ENCODE measurements around the gene PTPRG.
"Not testable (repeated sequence)": the region's sequence is repeated elsewhere in the genome, so short reads cannot be mapped to it uniquely, and the experiment has no call there.

The PTPRG gene

DNA sequence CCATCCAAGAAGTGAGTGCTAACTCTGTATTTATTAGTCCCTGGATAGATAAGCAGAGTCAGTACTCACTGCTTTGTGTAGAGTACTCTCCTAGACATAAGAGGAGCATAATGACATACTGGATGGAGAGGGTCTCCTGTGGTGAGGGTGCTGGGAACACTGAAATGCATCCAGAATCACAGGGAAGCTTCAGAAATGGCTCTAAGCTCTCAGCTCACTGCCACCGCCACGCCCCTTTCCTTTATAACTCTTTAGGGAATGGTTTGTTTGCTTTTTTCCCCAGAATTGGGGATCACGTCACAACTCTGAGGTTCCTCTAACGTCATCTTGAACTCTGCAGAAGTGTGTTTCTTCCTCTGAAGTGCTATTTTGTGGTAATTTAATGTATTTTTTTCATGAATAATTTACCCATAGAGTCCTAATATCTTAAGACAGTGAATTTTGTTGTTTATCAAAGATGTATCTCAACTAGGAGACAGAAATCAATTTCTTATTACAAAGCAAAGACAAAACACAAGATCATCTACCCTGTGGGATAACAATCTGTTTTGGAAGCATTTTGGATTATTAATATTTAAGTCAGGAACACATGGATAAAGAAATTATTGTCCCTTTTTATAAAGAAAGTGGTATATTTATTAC, 154.6 kb downstream of the PTPRG start:
- DNase-seq (ENCODE audit: low spot score), result no peak
- Histone ChIP-seq H3K4me3 (no peak overlapping the region), H3K27ac (no peak overlapping the region)
- TF ChIP-seq, protein P1, sequence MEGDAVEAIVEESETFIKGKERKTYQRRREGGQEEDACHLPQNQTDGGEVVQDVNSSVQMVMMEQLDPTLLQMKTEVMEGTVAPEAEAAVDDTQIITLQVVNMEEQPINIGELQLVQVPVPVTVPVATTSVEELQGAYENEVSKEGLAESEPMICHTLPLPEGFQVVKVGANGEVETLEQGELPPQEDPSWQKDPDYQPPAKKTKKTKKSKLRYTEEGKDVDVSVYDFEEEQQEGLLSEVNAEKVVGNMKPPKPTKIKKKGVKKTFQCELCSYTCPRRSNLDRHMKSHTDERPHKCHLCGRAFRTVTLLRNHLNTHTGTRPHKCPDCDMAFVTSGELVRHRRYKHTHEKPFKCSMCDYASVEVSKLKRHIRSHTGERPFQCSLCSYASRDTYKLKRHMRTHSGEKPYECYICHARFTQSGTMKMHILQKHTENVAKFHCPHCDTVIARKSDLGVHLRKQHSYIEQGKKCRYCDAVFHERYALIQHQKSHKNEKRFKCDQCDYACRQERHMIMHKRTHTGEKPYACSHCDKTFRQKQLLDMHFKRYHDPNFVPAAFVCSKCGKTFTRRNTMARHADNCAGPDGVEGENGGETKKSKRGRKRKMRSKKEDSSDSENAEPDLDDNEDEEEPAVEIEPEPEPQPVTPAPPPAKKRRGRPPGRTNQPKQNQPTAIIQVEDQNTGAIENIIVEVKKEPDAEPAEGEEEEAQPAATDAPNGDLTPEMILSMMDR (IDR thresholded peaks at IDR 0.05), result no peak

DNA sequence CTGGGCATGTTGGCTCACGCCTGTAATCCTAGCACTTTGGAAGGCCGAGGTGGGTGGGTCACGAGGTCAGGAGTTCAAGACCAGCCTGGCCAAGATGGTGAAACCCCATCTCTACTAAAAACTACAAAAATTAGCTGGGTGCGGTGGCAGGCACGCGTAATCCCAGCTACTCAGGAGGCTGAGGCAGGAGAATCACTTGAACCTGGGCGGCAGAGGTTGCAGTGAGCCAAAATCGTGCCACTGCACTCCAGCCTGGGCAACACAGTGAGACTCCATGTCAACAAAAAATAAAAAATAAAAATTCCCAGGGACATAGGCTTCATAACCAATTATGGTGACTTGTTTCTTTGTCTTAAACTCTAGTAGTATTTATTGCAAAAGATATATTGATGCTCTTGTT, 155.3 kb downstream of the PTPRG start:
- DNase-seq (ENCODE audit: low spot score); H3K27ac ChIP-seq; H3K4me3 ChIP-seq: not testable (repeated sequence)

DNA sequence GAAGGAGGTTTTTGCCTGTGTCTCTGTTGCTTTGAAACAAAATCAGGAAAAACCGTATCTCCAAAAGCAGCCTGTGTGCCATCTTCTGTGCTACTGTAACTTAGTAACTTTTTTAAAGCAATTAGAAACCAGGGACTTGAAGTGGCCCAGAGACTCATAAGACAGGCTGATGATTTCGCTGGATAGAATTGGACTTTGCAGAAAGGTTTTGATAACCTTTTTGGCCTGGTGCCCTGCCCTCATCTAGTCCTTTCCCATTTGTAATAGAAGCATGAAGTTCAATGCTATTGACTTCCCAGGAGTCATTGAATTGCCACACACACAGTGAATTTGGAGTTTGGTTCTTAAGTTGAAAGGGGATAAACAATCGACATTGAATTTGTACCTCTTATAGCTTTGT, 157.2 kb downstream of the PTPRG start:
- H3K27ac ChIP-seq, result no peak overlapping the region
- DNase-seq (ENCODE audit: low spot score), result no peak
- TF ChIP-seq, protein P1 (IDR thresholded peaks at IDR 0.05), result no peak

DNA sequence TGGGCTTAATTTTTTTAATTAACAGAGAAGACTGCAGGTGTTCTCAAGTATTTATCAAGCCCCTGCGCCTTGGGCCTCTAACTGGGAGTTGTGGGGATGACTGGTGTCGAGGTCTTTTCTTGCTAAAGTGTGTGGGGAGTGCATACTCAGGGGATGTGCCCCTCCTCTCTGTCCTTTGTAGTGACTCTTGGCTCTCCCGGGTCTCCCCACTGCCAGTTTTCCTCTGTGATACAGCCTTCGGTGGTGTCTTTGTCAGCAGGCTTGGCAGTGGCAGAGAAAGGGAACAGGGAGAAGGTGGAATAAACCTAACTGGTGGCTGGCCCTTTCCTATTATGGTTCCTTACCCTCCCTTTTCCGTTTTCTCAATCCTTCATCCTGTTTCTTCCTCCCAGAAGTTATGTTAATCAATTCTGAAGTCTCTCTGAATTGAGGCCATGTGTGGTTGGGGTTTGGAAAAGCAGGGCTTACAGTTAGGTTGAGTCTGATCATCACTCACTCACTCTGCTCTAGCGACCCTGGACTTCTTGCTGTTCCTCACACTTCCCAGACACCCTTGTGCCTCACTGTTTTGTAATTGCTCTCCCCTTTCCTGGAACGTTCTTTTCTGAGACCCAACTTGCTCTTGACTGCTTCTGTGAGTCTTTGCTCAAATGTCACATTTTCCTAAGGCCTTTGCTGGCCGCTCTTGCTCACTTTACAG, 158.1 kb downstream of the PTPRG start:
- DNase-seq (ENCODE audit: low spot score), result no peak
- Histone ChIP-seq H3K4me3 (no peak overlapping the region), H3K27ac (peak overlapping the region in 1 of 2 donors; percentile 35)
- TF ChIP-seq, protein P1 (IDR thresholded peaks at IDR 0.05), result no peak

More for the DNA sequence above, 157.2 kb downstream of the PTPRG start:
- no peak overlapping the region for H3K4me3 ChIP-seq

DNA sequence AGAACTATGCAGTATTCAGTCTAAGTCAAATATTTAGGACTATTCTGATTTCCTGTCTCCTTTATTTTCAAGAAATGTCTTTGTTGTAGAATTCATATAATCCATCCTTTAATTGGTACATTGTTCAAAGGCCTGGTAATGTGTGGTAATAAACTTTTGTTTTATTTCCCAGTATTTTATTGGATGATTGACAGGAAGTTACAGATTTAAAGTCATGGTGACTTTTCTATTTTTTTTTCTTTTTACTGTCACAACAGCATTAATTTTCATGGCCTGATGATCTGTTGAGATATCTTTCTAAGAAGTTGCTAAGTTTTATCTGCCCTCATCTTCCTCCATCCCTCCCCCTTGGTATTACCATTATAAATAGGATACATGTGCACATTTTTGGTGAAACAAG, 161.7 kb downstream of the PTPRG start:
- TF ChIP-seq, protein P1 (IDR thresholded peaks at IDR 0.05), result no peak
- Histone ChIP-seq H3K27ac (no peak overlapping the region), H3K4me3 (no peak overlapping the region)
- DNase-seq (ENCODE audit: low spot score), result no peak

DNA sequence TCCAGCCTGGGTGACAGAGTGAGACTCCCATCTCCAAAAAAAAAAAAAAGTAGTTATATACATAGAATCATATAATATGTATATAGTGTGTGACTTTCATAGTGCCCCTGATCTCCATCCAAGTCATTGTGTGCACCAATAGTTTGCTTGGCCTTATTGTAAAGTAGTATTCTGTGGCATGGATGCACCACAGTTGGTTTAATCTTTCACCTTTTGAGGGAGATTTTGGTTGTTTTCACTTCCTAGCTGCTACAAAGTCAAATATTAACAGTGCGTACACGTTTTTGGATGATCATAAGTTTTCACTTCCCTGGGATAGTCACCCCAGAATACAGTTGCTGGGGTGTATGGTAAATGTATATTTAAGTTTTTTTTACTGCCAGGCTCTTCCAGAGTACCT, 162.8 kb downstream of the PTPRG start:
- DNase-seq (ENCODE audit: low spot score), result no peak

DNA sequence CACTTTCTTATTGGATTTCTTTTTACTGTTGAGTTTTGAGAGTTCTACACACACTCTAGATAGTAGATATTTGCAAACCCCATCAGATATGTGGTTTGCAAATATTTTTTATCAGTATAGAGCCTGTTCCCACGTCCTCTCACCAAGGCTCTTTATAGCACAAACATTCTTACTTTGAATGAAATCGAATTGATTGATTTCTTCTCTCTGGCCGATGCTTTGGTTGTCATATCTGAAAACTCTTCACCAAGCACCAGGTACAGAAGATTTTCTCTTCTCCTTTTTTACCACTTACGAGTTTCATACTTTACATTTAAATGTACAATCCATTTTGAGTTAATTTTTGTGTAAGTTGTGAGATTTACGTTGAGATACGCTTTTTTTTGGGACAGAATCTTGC, 163.4 kb downstream of the PTPRG start:
- no peak overlapping the region for H3K27ac ChIP-seq
- TF ChIP-seq, protein P1 (IDR thresholded peaks at IDR 0.05), result no peak

More for the DNA sequence above, 162.8 kb downstream of the PTPRG start:
- TF ChIP-seq, protein P1 (IDR thresholded peaks at IDR 0.05), result no peak
- Histone ChIP-seq H3K4me3 (no peak overlapping the region), H3K27ac (no peak overlapping the region)

More for the DNA sequence above, 163.4 kb downstream of the PTPRG start:
- DNase-seq (ENCODE audit: low spot score), result no peak
- H3K4me3 ChIP-seq, result no peak overlapping the region

All from coronary artery (tissue), 2 donors.